ENCODE measurements around the gene CCSER1.

Gene CCSER1

GRCh38 chr4:91015861-91016260 is 888.7 kb downstream of the CCSER1 start:
- H3K4me1 ChIP-seq (ENCODE audit: insufficient read depth, low read length, severe bottlenecking): no peaks in the 10 kb centered on the region
- no peak overlapping the region for H3K27ac ChIP-seq (ENCODE audit: low read depth, low read length, poor library complexity, severe bottlenecking)
- H3K9me2 ChIP-seq (ENCODE audit: low read depth, low read length): no peaks in the 10 kb centered on the region
- no peaks in the 10 kb centered on the region for H3K27me3 ChIP-seq (ENCODE audit: insufficient read depth, low read length)
- H4K20me1 ChIP-seq (ENCODE audit: insufficient read depth, low read length): no peaks in the 10 kb centered on the region
- no peak overlapping the region for H3K4me3 ChIP-seq (ENCODE audit: low read depth, low read length, poor library complexity, severe bottlenecking)
- H3K36me3 ChIP-seq (ENCODE audit: insufficient read depth, low read length): no peaks in the 10 kb centered on the region
- H3K79me2 ChIP-seq (ENCODE audit: insufficient read depth, low read length): no peaks in the 10 kb centered on the region
- no peaks in the 10 kb centered on the region for H3K9me3 ChIP-seq (ENCODE audit: low read length)
- no peak overlapping the region for H3K9ac ChIP-seq (ENCODE audit: low read length)
- H2AFZ ChIP-seq (ENCODE audit: low read length): no peak overlapping the region
- TF ChIP-seq, protein P1, sequence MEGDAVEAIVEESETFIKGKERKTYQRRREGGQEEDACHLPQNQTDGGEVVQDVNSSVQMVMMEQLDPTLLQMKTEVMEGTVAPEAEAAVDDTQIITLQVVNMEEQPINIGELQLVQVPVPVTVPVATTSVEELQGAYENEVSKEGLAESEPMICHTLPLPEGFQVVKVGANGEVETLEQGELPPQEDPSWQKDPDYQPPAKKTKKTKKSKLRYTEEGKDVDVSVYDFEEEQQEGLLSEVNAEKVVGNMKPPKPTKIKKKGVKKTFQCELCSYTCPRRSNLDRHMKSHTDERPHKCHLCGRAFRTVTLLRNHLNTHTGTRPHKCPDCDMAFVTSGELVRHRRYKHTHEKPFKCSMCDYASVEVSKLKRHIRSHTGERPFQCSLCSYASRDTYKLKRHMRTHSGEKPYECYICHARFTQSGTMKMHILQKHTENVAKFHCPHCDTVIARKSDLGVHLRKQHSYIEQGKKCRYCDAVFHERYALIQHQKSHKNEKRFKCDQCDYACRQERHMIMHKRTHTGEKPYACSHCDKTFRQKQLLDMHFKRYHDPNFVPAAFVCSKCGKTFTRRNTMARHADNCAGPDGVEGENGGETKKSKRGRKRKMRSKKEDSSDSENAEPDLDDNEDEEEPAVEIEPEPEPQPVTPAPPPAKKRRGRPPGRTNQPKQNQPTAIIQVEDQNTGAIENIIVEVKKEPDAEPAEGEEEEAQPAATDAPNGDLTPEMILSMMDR (IDR thresholded peaks at IDR 0.05; ENCODE audit: low read length): no peak
- no peak for TF ChIP-seq EZH2 (IDR thresholded peaks at IDR 0.05; ENCODE audit: borderline replicate concordance, low read length)
- no peaks in the 10 kb centered on the region for H3F3A ChIP-seq (ENCODE audit: insufficient read depth, low read length)
- H3K4me2 ChIP-seq (ENCODE audit: low read length): no peak overlapping the region

DNA sequence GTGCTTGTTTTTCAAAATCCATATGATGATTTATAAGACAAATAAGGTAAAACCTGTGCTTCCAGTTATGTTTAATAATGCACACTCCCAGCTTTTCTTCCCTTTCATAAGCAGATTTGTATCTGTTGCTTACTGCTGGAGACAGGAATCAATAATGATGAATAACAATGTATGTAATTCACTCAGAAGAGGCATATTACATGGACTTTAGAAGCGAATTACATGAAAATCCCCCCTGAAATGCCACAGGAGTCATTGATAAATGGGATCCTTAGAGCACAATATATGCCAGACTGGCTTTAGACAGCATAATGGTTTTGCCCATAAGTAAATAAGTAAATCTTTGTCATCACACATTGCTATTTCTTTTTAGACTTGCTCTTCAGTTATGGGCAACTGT is 892.3 kb downstream of the CCSER1 start:
- no peaks in the 10 kb centered on the region for H3K9me3 ChIP-seq (ENCODE audit: low read length)
- H3K4me1 ChIP-seq (ENCODE audit: insufficient read depth, low read length, severe bottlenecking): no peaks in the 10 kb centered on the region
- no peaks in the 10 kb centered on the region for H3K27me3 ChIP-seq (ENCODE audit: insufficient read depth, low read length)
- TF ChIP-seq EZH2 (IDR thresholded peaks at IDR 0.05; ENCODE audit: borderline replicate concordance, low read length): no peak
- TF ChIP-seq, protein P1 (IDR thresholded peaks at IDR 0.05; ENCODE audit: low read length): no peak
- H2AFZ ChIP-seq (ENCODE audit: low read length): no peak overlapping the region
- H3K9ac ChIP-seq (ENCODE audit: low read length): no peak overlapping the region
- no peaks in the 10 kb centered on the region for H4K20me1 ChIP-seq (ENCODE audit: insufficient read depth, low read length)
- H3F3A ChIP-seq (ENCODE audit: insufficient read depth, low read length): no peaks in the 10 kb centered on the region
- H3K36me3 ChIP-seq (ENCODE audit: insufficient read depth, low read length): no peaks in the 10 kb centered on the region
- no peak overlapping the region for H3K4me2 ChIP-seq (ENCODE audit: low read length)
- no peaks in the 10 kb centered on the region for H3K9me2 ChIP-seq (ENCODE audit: low read depth, low read length)
- H3K27ac ChIP-seq (ENCODE audit: low read depth, low read length, poor library complexity, severe bottlenecking): no peak overlapping the region
- no peaks in the 10 kb centered on the region for H3K79me2 ChIP-seq (ENCODE audit: insufficient read depth, low read length)
- no peak overlapping the region for H3K4me3 ChIP-seq (ENCODE audit: low read depth, low read length, poor library complexity, severe bottlenecking)

GRCh38 chr4:91025241-91026148 is 898.3 kb downstream of the CCSER1 start:
- TF ChIP-seq EZH2 (IDR thresholded peaks at IDR 0.05; ENCODE audit: borderline replicate concordance, low read length): no peak
- TF ChIP-seq, protein P1 (IDR thresholded peaks at IDR 0.05; ENCODE audit: low read length): no peak
- Histone ChIP-seq H3K36me3 (ENCODE audit: insufficient read depth, low read length) (no peaks in the 10 kb centered on the region), H3K4me3 (ENCODE audit: low read depth, low read length, poor library complexity, severe bottlenecking) (no peak overlapping the region), H3K4me1 (ENCODE audit: insufficient read depth, low read length, severe bottlenecking) (no peaks in the 10 kb centered on the region), H3K9me3 (ENCODE audit: low read length) (no peaks in the 10 kb centered on the region), H3K27ac (ENCODE audit: low read depth, low read length, poor library complexity, severe bottlenecking) (no peak overlapping the region), H2AFZ (ENCODE audit: low read length) (no peak overlapping the region), H3K4me2 (ENCODE audit: low read length) (no peak overlapping the region), H3F3A (ENCODE audit: insufficient read depth, low read length) (no peaks in the 10 kb centered on the region), H3K9me2 (ENCODE audit: low read depth, low read length) (no peaks in the 10 kb centered on the region), H3K79me2 (ENCODE audit: insufficient read depth, low read length) (no peaks in the 10 kb centered on the region), H4K20me1 (ENCODE audit: insufficient read depth, low read length) (no peaks in the 10 kb centered on the region), H3K9ac (ENCODE audit: low read length) (no peak overlapping the region), H3K27me3 (ENCODE audit: insufficient read depth, low read length) (no peaks in the 10 kb centered on the region)

All from OCI-LY1 (cell line).